ENCODE results near the gene TMC5. TPM values are rescaled to one million over a fixed set of nuclear protein-coding genes. Genes with fewer than 3 reads are reported as not detected.

TMC5 gene
- total and polyA plus RNA-seq, 7 donors, result 0.36 to 56.0 (median 22.4) TPM; not detected in 2

- H3K27ac ChIP-seq, result peak within 1 kb of the TSS; percentile 71 to 98 (median 95)
- peaks cover 0 to 11% (median 0%) of the 10 kb centered on the region in 4 donors for H3K36me3 ChIP-seq
- H3K4me3 ChIP-seq, result peak within 1 kb of the TSS; percentile 80 to 98 (median 90)
- intact Hi-C loops (cut with DNase I), result loop anchor here (2.0 to 10.0 kb wide), 5 partner anchors 31 to 721 kb away; partner anchors contain the start of genes ARL6IP1, COQ7, IQCK and KNOP1
- TF ChIP-seq EP300 (IDR thresholded peaks at IDR 0.05) (no peak), CTCF (IDR thresholded peaks at IDR 0.05) (no peak), POLR2AphosphoS5 (IDR thresholded peaks at IDR 0.05) (peak; percentile 54 to 82 (median 73)), POLR2A (IDR thresholded peaks at IDR 0.05) (peak; percentile 46 to 61)
- no peaks in the 10 kb centered on the region for H3K27me3 ChIP-seq
- WGBS, 2 donors, result 1% methylated on average over 51 of the region's 51 CpGs
- peak; percentile 98 for DNase-seq
- H3K4me1 ChIP-seq, result peaks cover 0 to 50% (median 35%) of the 10 kb centered on the region in 4 donors
- no peaks in the 10 kb centered on the region for H3K9me3 ChIP-seq
These were observed 106.1 kb downstream of the TMC5 start, which contains the start of gene CCP110 for GRCh38 chr16:19523559-19524355. Gene CCP110, plus strand, starts transcription at chr16:19523942. Its CDS starts 3,940 bp downstream, at chr16:19527882.

- 0% methylated on average over 11 of the region's 11 CpGs for WGBS, 2 donors
- Histone ChIP-seq H3K9me3 (no peaks in the 10 kb centered on the region), H3K27ac (peak overlapping the region; percentile 71 to 83 (median 81)), H3K36me3 (peaks cover 0 to 15% (median 0%) of the 10 kb centered on the region in 4 donors), H3K4me1 (peaks cover 0 to 45% (median 35%) of the 10 kb centered on the region in 4 donors), H3K27me3 (no peaks in the 10 kb centered on the region), H3K4me3 (peak overlapping the region; percentile 80 to 98 (median 90))
- TF ChIP-seq POLR2A (IDR thresholded peaks at IDR 0.05) (no peak), EP300 (IDR thresholded peaks at IDR 0.05) (no peak), CTCF (IDR thresholded peaks at IDR 0.05) (no peak), POLR2AphosphoS5 (IDR thresholded peaks at IDR 0.05) (no peak)
- peak; percentile 66 for DNase-seq
- intact Hi-C loops (cut with DNase I), result loop anchor here (5.0 to 10.0 kb wide), 4 partner anchors 191 to 722 kb away; partner anchors contain the start of genes ARL6IP1, COQ7, IQCK and KNOP1
These were observed 106.6 kb downstream of the TMC5 start for GRCh38 chr16:19524356-19524615.

GRCh38 chr16:19524616-19525384, 107.1 kb downstream of the TMC5 start:
- TF ChIP-seq CTCF (IDR thresholded peaks at IDR 0.05) (no peak), EP300 (IDR thresholded peaks at IDR 0.05) (no peak), POLR2AphosphoS5 (IDR thresholded peaks at IDR 0.05) (no peak), POLR2A (IDR thresholded peaks at IDR 0.05) (no peak)
- Histone ChIP-seq H3K4me1 (peaks cover 0 to 42% (median 31%) of the 10 kb centered on the region in 4 donors), H3K4me3 (peak overlapping the region; percentile 80 to 98 (median 90)), H3K27ac (peak overlapping the region; percentile 71 to 83 (median 81)), H3K27me3 (no peaks in the 10 kb centered on the region), H3K9me3 (no peaks in the 10 kb centered on the region), H3K36me3 (peaks cover 0 to 17% (median 0%) of the 10 kb centered on the region in 4 donors)
- intact Hi-C loops (cut with DNase I), result loop anchor here (5.0 to 10.0 kb wide), 4 partner anchors 190 to 722 kb away; partner anchors contain the start of genes ARL6IP1, COQ7, IQCK and KNOP1
- 17 to 51% methylated on average over 19 of the region's 19 CpGs for WGBS, 2 donors
- DNase-seq, result no peak

- TF ChIP-seq CTCF (IDR thresholded peaks at IDR 0.05) (no peak), EP300 (IDR thresholded peaks at IDR 0.05) (no peak), POLR2AphosphoS5 (IDR thresholded peaks at IDR 0.05) (no peak), POLR2A (IDR thresholded peaks at IDR 0.05) (no peak)
- intact Hi-C loops (cut with DNase I), result loop anchor here (10.0 kb wide), 1 partner anchor 189 kb away; the partner anchor contains the start of genes IQCK and KNOP1
- WGBS, 2 donors, result 91 to 94% methylated on average over 2 of the region's 2 CpGs
- Histone ChIP-seq H3K4me1 (peaks cover 0 to 36% (median 26%) of the 10 kb centered on the region in 4 donors), H3K9me3 (no peaks in the 10 kb centered on the region), H3K4me3 (peak overlapping the region in 2 of 4 donors; percentile 80 to 98), H3K36me3 (peaks cover 0 to 17% (median 0%) of the 10 kb centered on the region in 4 donors), H3K27ac (no peak overlapping the region), H3K27me3 (no peaks in the 10 kb centered on the region)
- no peak for DNase-seq
These were observed 107.7 kb downstream of the TMC5 start for GRCh38 chr16:19525385-19525723.

Measured in sigmoid colon (tissue), 7 donors.